GM19035 (cell line): ENCODE data around the gene PRG3.
"Not testable (repeated sequence)": the region's sequence is repeated elsewhere in the genome, so short reads cannot be mapped to it uniquely, and the experiment has no call there.

Source experiments
- ATAC-seq: cut with Tn5 transposase; IDR thresholded peaks from one replicate; pipeline ENCODE4 v1.9.1; 2021; ENCODE audit not compliant: unreplicated experiment

The PRG3 gene

GRCh38 chr11:57341250-57341808, 39.6 kb downstream of the PRG3 start:
- ATAC-seq: no peak

- ATAC-seq: no peak
These were observed 40.8 kb downstream of the PRG3 start for GRCh38 chr11:57340039-57340615.

GRCh38 chr11:57339328-57339727, 41.6 kb downstream of the PRG3 start:
- ATAC-seq: no peak

- no peak for ATAC-seq
These were observed 42.8 kb downstream of the PRG3 start, which contains the start of gene P2RX3 for GRCh38 chr11:57338142-57338541. Gene P2RX3, plus strand, starts transcription at chr11:57338352. Its CDS starts 199 bp downstream, at chr11:57338551.

GRCh38 chr11:57336856-57337255, 44.1 kb downstream of the PRG3 start:
- not testable (repeated sequence) for ATAC-seq

GRCh38 chr11:57336111-57336666, 44.8 kb downstream of the PRG3 start:
- ATAC-seq: no peak

GRCh38 chr11:57335343-57336110, 45.4 kb downstream of the PRG3 start, which contains the start of gene SSRP1:
Gene SSRP1, minus strand, starts transcription at chr11:57335892. Its CDS starts 771 bp downstream, at chr11:57335121.
- peak; percentile 99 for ATAC-seq

- no peak for ATAC-seq
These were observed 46.0 kb downstream of the PRG3 start for GRCh38 chr11:57335023-57335342.

- no peak for ATAC-seq
These were observed 48.1 kb downstream of the PRG3 start for GRCh38 chr11:57332694-57333440.

GRCh38 chr11:57331720-57332119, 49.2 kb downstream of the PRG3 start:
- ATAC-seq: no peak

GRCh38 chr11:57330029-57330428, 50.9 kb downstream of the PRG3 start:
- no peak for ATAC-seq

- no peak for ATAC-seq
These were observed 53.2 kb downstream of the PRG3 start for GRCh38 chr11:57327721-57328120.
